ENCODE results near the gene PYGM. TPM values are rescaled to one million over a fixed set of nuclear protein-coding genes. Genes with fewer than 3 reads are reported as not detected.

Gene PYGM
- total RNA-seq, 4 donors from 2014 or later: 1.1 to 2.7 (median 1.2) TPM

- H3K4me3 ChIP-seq: no peak overlapping the region
- H3K9me3 ChIP-seq: no peaks in the 10 kb centered on the region
- peaks cover 26% of the 10 kb centered on the region for H3K4me1 ChIP-seq
- WGBS: 79% methylated on average over 12 of the region's 26 CpGs
- TF ChIP-seq POLR2A (IDR thresholded peaks at IDR 0.05) (no peak), CTCF (IDR thresholded peaks at IDR 0.05) (no peak), EP300 (IDR thresholded peaks at IDR 0.05) (no peak), POLR2AphosphoS5 (IDR thresholded peaks at IDR 0.05) (no peak)
- H3K27ac ChIP-seq: no peak overlapping the region
- H3K36me3 ChIP-seq: peaks cover 13% of the 10 kb centered on the region
- H3K27me3 ChIP-seq: no peaks in the 10 kb centered on the region
- no peak for DNase-seq (ENCODE audit: low spot score in 2 of 2)
These were observed 40.8 kb upstream of the PYGM start for GRCh38 chr11:64800303-64801157.

GRCh38 chr11:64799623-64800302 lies 40.0 kb upstream of the PYGM start:
- Histone ChIP-seq H3K27ac (no peak overlapping the region), H3K9me3 (no peaks in the 10 kb centered on the region), H3K4me3 (no peak overlapping the region), H3K4me1 (peaks cover 26% of the 10 kb centered on the region), H3K27me3 (no peaks in the 10 kb centered on the region), H3K36me3 (peaks cover 13% of the 10 kb centered on the region)
- TF ChIP-seq POLR2AphosphoS5 (IDR thresholded peaks at IDR 0.05) (no peak), CTCF (IDR thresholded peaks at IDR 0.05) (no peak), EP300 (IDR thresholded peaks at IDR 0.05) (no peak), POLR2A (IDR thresholded peaks at IDR 0.05) (no peak)
- 73% methylated on average over 10 of the region's 14 CpGs for WGBS
- no peak for DNase-seq (ENCODE audit: low spot score in 2 of 2)

- 79% methylated on average over 5 of the region's 7 CpGs for WGBS
- TF ChIP-seq EP300 (IDR thresholded peaks at IDR 0.05) (no peak), POLR2AphosphoS5 (IDR thresholded peaks at IDR 0.05) (no peak), CTCF (IDR thresholded peaks at IDR 0.05) (no peak), POLR2A (IDR thresholded peaks at IDR 0.05) (no peak)
- DNase-seq (ENCODE audit: low spot score in 2 of 2): no peak
- H3K4me3 ChIP-seq: no peak overlapping the region
- no peaks in the 10 kb centered on the region for H3K9me3 ChIP-seq
- H3K27ac ChIP-seq: no peak overlapping the region
- H3K27me3 ChIP-seq: no peaks in the 10 kb centered on the region
- peaks cover 23% of the 10 kb centered on the region for H3K4me1 ChIP-seq
- H3K36me3 ChIP-seq: peaks cover 13% of the 10 kb centered on the region
These were observed 39.5 kb upstream of the PYGM start for GRCh38 chr11:64799256-64799622.

GRCh38 chr11:64796757-64797541 lies 37.2 kb upstream of the PYGM start:
- WGBS: 88% methylated on average over 14 of the region's 19 CpGs
- Histone ChIP-seq H3K27ac (no peak overlapping the region), H3K36me3 (peaks cover 14% of the 10 kb centered on the region), H3K27me3 (no peaks in the 10 kb centered on the region), H3K4me3 (no peak overlapping the region), H3K4me1 (peaks cover 4% of the 10 kb centered on the region), H3K9me3 (no peaks in the 10 kb centered on the region)
- DNase-seq (ENCODE audit: low spot score in 2 of 2): no peak
- TF ChIP-seq POLR2A (IDR thresholded peaks at IDR 0.05) (no peak), EP300 (IDR thresholded peaks at IDR 0.05) (no peak), POLR2AphosphoS5 (IDR thresholded peaks at IDR 0.05) (no peak), CTCF (IDR thresholded peaks at IDR 0.05) (no peak)
